Measurements from ENCODE around the gene RAB11FIP5. TPM values are rescaled to one million over a fixed set of nuclear protein-coding genes. Genes with fewer than 3 reads are reported as not detected.
A peak's percentile ranks its signal among the peaks of the same experiment; 100 is the strongest.

RAB11FIP5 gene
- total and polyA plus RNA-seq, 8 donors = 4.7 to 39.1 (median 13.4) TPM

- WGBS, 5 donors = 87 to 100% (median 92%) methylated on average over 1 of the region's 1 CpG
- no peak for DNase-seq
- intact Hi-C loops (cut with DNase I; ENCODE audit: low total_unique reads) = loop anchor here (5.0 kb wide), 1 partner anchor 35 kb away; the partner anchor contains the start of gene RAB11FIP5
- Histone ChIP-seq H3K4me3 (no peak overlapping the region), H3K27ac (no peak overlapping the region), H3K27me3 (no peaks in the 10 kb centered on the region), H3K4me1 (peaks cover 1 to 11% (median 5%) of the 10 kb centered on the region in 4 donors), H3K9me3 (no peaks in the 10 kb centered on the region), H3K36me3 (peaks cover 20 to 59% (median 48%) of the 10 kb centered on the region in 4 donors)
- TF ChIP-seq CTCF (IDR thresholded peaks at IDR 0.05) = no peak
- TF ChIP-seq EP300 (IDR thresholded peaks at IDR 0.05) = no peak
- no peak for TF ChIP-seq POLR2A (IDR thresholded peaks at IDR 0.05)
- no peak for TF ChIP-seq POLR2AphosphoS5 (IDR thresholded peaks at IDR 0.05)
These were observed 35.3 kb downstream of the RAB11FIP5 start for GRCh38 chr2:73077424-73077795.

GRCh38 chr2:73076701-73077423 lies 35.9 kb downstream of the RAB11FIP5 start:
- H3K36me3 ChIP-seq = peaks cover 20 to 59% (median 48%) of the 10 kb centered on the region in 4 donors

GRCh38 chr2:73075477-73076373 lies 37.0 kb downstream of the RAB11FIP5 start:
- intact Hi-C loops (cut with DNase I; ENCODE audit: low total_unique reads) = loop anchor here (5.0 kb wide), 1 partner anchor 37 kb away; the partner anchor contains the start of gene RAB11FIP5
- H3K27ac ChIP-seq = peak overlapping the region in 1 of 5 donors; percentile 54
- peaks cover 7 to 18% (median 13%) of the 10 kb centered on the region in 4 donors for H3K4me1 ChIP-seq
- peaks cover 16 to 50% (median 39%) of the 10 kb centered on the region in 4 donors for H3K36me3 ChIP-seq
- H3K9me3 ChIP-seq = no peaks in the 10 kb centered on the region
- no peaks in the 10 kb centered on the region for H3K27me3 ChIP-seq
- 86 to 92% (median 87%) methylated on average over 16 to 23 of the region's 23 CpGs for WGBS, 5 donors
- DNase-seq = no peak
- TF ChIP-seq EP300 (IDR thresholded peaks at IDR 0.05) (no peak), POLR2AphosphoS5 (IDR thresholded peaks at IDR 0.05) (no peak), POLR2A (IDR thresholded peaks at IDR 0.05) (no peak)
- H3K4me3 ChIP-seq = no peak overlapping the region

More at GRCh38 chr2:73076701-73077423, 35.9 kb downstream of the RAB11FIP5 start:
- H3K27ac ChIP-seq = no peak overlapping the region
- DNase-seq = no peak
- WGBS, 5 donors = 81 to 93% (median 86%) methylated on average over 8 of the region's 8 CpGs
- H3K4me3 ChIP-seq = no peak overlapping the region
- H3K4me1 ChIP-seq = peaks cover 7 to 16% (median 10%) of the 10 kb centered on the region in 4 donors
- no peaks in the 10 kb centered on the region for H3K27me3 ChIP-seq
- no peak for TF ChIP-seq POLR2A (IDR thresholded peaks at IDR 0.05)
- no peak for TF ChIP-seq POLR2AphosphoS5 (IDR thresholded peaks at IDR 0.05)
- no peak for TF ChIP-seq CTCF (IDR thresholded peaks at IDR 0.05)
- TF ChIP-seq EP300 (IDR thresholded peaks at IDR 0.05) = no peak
- intact Hi-C loops (cut with DNase I; ENCODE audit: low total_unique reads) = loop anchor here (5.0 kb wide), 1 partner anchor 35 kb away; the partner anchor contains the start of gene RAB11FIP5
- H3K9me3 ChIP-seq = no peaks in the 10 kb centered on the region

GRCh38 chr2:73074110-73075069 lies 38.4 kb downstream of the RAB11FIP5 start:
- H3K4me1 ChIP-seq = peaks cover 17 to 28% (median 25%) of the 10 kb centered on the region in 4 donors
- H3K9me3 ChIP-seq = no peaks in the 10 kb centered on the region
- intact Hi-C loops (cut with DNase I; ENCODE audit: low total_unique reads) = loop anchor here (5.0 kb wide), 1 partner anchor 38 kb away; the partner anchor contains the start of gene RAB11FIP5
- no peak overlapping the region for H3K4me3 ChIP-seq
- 82 to 90% (median 87%) methylated on average over 10 to 13 of the region's 13 CpGs for WGBS, 5 donors
- no peak for DNase-seq
- peaks cover 3 to 37% (median 26%) of the 10 kb centered on the region in 4 donors for H3K36me3 ChIP-seq
- TF ChIP-seq POLR2A (IDR thresholded peaks at IDR 0.05) (no peak), POLR2AphosphoS5 (IDR thresholded peaks at IDR 0.05) (no peak), EP300 (IDR thresholded peaks at IDR 0.05) (no peak), CTCF (IDR thresholded peaks at IDR 0.05) (no peak)
- H3K27me3 ChIP-seq = no peaks in the 10 kb centered on the region
- no peak overlapping the region for H3K27ac ChIP-seq

Data from stomach (tissue), 9 donors.